ENCODE results near the gene FXYD2.

DNA sequence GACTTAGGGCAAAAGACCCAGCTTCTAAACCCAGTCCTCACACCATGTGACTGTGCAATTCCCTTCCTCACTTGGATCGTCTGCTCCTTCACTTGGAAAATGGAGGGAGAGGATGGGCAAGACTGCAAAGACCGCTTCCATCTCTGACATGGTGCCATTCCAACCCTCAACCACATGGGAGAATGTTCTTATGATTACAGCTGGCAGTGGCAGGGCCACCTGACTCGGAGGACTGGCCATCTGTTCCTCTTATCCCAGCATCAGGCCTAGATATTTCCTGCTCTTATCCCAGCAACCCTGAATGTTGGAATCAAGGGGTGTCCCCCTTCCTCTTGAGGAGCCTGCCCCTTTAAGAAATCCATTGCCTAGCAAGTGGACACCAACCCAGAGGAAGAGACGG lies 42.9 kb downstream of the FXYD2 start:
- no peak for TF ChIP-seq EP300 (IDR thresholded peaks at IDR 0.05; ENCODE audit: borderline replicate concordance)
- TF ChIP-seq TAF1 (IDR thresholded peaks at IDR 0.05; ENCODE audit: low read depth), result no peak
- TF ChIP-seq ZBTB7A (IDR thresholded peaks at IDR 0.05; ENCODE audit: low read depth), result no peak
- no peak for TF ChIP-seq NFIC (IDR thresholded peaks at IDR 0.05)
- TF ChIP-seq YY1 (IDR thresholded peaks at IDR 0.05; ENCODE audit: low read depth), result no peak
- TF ChIP-seq FOXM1 (IDR thresholded peaks at IDR 0.05; ENCODE audit: borderline replicate concordance, low read depth), result no peak
- no peak for TF ChIP-seq RAD21 (IDR thresholded peaks at IDR 0.05; ENCODE audit: low read depth)
- TF ChIP-seq CREB1 (IDR thresholded peaks at IDR 0.05; ENCODE audit: low read depth), result no peak
- TF ChIP-seq CEBPB (IDR thresholded peaks at IDR 0.05), result no peak
- TF ChIP-seq EGR1 (IDR thresholded peaks at IDR 0.05), result no peak
